Measurements from ENCODE around the gene GRIN2D.
A peak's percentile ranks its signal among the peaks of the same experiment; 100 is the strongest.

Gene GRIN2D

GRCh38 chr19:48393559-48394330 lies at the start of gene GRIN2D:
TSS of gene GRIN2D (plus strand) at chr19:48393668. CDS start at chr19:48398393, 4,725 bp downstream.
- DNase-seq = peak; percentile 64

GRCh38 chr19:48344892-48345291 lies 48.6 kb upstream of the GRIN2D start:
- no peak for DNase-seq

- DNase-seq = peak; percentile 49
Observed at GRCh38 chr19:48346191-48346590, 47.3 kb upstream of the GRIN2D start.

- DNase-seq = no peak
Observed at GRCh38 chr19:48348045-48348444, 45.4 kb upstream of the GRIN2D start.

GRCh38 chr19:48348737-48349136 lies 44.7 kb upstream of the GRIN2D start:
- no peak for DNase-seq

- DNase-seq = no peak
Observed at GRCh38 chr19:48350856-48351255, 42.6 kb upstream of the GRIN2D start.

- peak; percentile 78 for DNase-seq
Observed at GRCh38 chr19:48351341-48351752, 42.1 kb upstream of the GRIN2D start.

GRCh38 chr19:48353677-48354076 lies 39.8 kb upstream of the GRIN2D start:
- DNase-seq = no peak

GRCh38 chr19:48354332-48354992 lies 39.0 kb upstream of the GRIN2D start:
- DNase-seq = no peak

- no peak for DNase-seq
Observed at GRCh38 chr19:48355365-48355954, 38.0 kb upstream of the GRIN2D start.

- DNase-seq = no peak
Observed at GRCh38 chr19:48359123-48359522, 34.3 kb upstream of the GRIN2D start.

GRCh38 chr19:48361912-48362311 lies 31.6 kb upstream of the GRIN2D start:
- DNase-seq = no peak

GRCh38 chr19:48362716-48363499 lies 30.6 kb upstream of the GRIN2D start:
- DNase-seq = peak; percentile 97

- no peak for DNase-seq
Observed at GRCh38 chr19:48363500-48363809, 30.0 kb upstream of the GRIN2D start.

GRCh38 chr19:48363810-48364597 lies 29.5 kb upstream of the GRIN2D start, which contains the start of the genes SYNGR4 and TMEM143:
TSS of gene SYNGR4 (plus strand) at chr19:48364367. CDS start at chr19:48365843, 1,476 bp downstream.
TSS of gene TMEM143 (minus strand) at chr19:48363940. CDS start at chr19:48363920, 20 bp downstream.
- peak; percentile 100 for DNase-seq

- no peak for DNase-seq
Observed at GRCh38 chr19:48364598-48365348, 28.7 kb upstream of the GRIN2D start.

GRCh38 chr19:48365602-48366001 lies 27.9 kb upstream of the GRIN2D start:
- no peak for DNase-seq

- DNase-seq = no peak
Observed at GRCh38 chr19:48367855-48368254, 25.6 kb upstream of the GRIN2D start.

GRCh38 chr19:48368936-48369335 lies 24.5 kb upstream of the GRIN2D start:
- DNase-seq = no peak

- DNase-seq = no peak
Observed at GRCh38 chr19:48370955-48371354, 22.5 kb upstream of the GRIN2D start.

- DNase-seq = no peak
Observed at GRCh38 chr19:48371367-48371766, 22.1 kb upstream of the GRIN2D start.
